Loucy (cell line): ENCODE data around the gene SYT1.

Source experiments
- CTCF ChIP-seq: fragments of 200-600 bp; sonication (generic); conservative IDR thresholded peaks from 2 replicates; pipeline ENCODE4 v1.5.1; 2014; ENCODE audit warnings: mild to moderate bottlenecking, antibody characterized with exemption, low read length
- EZH2phosphoT487 ChIP-seq: fragments of 200-600 bp; IDR thresholded peaks from 2 replicates; pipeline ENCODE4 v1.6.1; 2018; ENCODE audit warnings: antibody characterized with exemption, mild to moderate bottlenecking, moderate library complexity, borderline replicate concordance

DNA sequence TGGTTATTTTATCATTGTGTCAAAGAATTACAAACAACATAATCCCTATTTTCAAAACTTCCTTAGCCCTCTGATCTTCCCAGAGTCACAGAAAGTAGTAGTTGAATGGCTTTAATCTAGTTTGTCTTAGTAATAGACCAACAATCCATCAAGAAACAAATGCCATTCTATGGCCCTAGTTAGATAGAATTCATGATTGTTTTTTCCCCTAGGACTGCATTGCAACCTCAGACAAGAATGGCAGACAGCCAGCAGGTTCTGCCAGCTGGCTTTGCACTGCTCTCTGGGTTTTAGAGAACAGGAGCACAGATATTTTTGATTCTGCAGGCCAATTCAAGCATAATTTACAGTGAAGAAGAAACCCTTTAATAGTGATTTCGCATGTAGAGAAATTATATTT lies 33.8 kb downstream of the SYT1 start:
- TF ChIP-seq EZH2phosphoT487 (no peak), CTCF (no peak)
